ENCODE data around the gene ZC2HC1C. TPM values are rescaled to one million over a fixed set of nuclear protein-coding genes. Genes with fewer than 3 reads are reported as not detected.

ZC2HC1C gene
- polyA plus RNA-seq, 2 of the 4 experiments (the other 2 are of a cell fraction) = 2.7 to 3.9 TPM

DNA sequence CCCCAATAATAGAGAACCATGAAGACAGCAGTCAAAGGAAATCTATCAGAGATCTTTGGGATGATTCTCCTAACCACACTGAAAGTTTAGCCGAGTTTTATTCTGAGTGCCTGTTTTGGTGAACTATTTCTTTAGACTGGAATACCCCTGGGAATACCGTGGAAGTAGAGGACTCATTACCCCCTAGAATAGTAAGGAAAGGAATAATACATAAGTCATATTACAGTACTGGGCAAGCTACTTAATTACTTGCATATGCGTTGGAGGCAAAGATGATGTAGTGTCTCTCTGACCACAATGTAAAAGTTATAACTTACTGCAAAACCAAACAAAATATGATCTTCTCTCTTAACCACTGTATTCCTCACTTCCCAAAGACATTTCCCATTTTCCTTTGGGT lies 25.5 kb downstream of the ZC2HC1C start:
- Histone ChIP-seq H3K4me3 (no peak overlapping the region), H3K4me1 (no peaks in the 10 kb centered on the region), H3K27ac (no peak overlapping the region), H3K9me3 (no peaks in the 10 kb centered on the region), H3K4me2 (no peak overlapping the region)
- WGBS (ENCODE audit: missing lambda C conversion rate) = 85% methylated on average over 3 of the region's 3 CpGs
- DNase-seq (ENCODE audit: low read depth in 1 of 2, low spot score in 1 of 2) (no peak), ATAC-seq (no peak), FAIRE-seq (no peak)
- ChIA-PET CTCF (interaction anchor here (1.0 to 1.6 kb wide), 2 partner anchors 10 to 147 kb away, joined by 3 to 4 read pairs; no protein-coding TSS in a partner anchor), POLR2A (no interaction called here)
- TF ChIP-seq RAD21 (conservative IDR thresholded peaks at IDR 0.05 in 1 of 2, IDR thresholded peaks at IDR 0.05 in 1 of 2) (no peak), NPAS2 (CRISPR knock-in tag; IDR thresholded peaks at IDR 0.05; ENCODE audit: borderline replicate concordance) (no peak), HDAC2 (IDR thresholded peaks at IDR 0.05) (no peak), FOSL2 (IDR thresholded peaks at IDR 0.05) (no peak), FOSL2 (CRISPR knock-in tag; IDR thresholded peaks at IDR 0.05) (no peak), ATOH8 (CRISPR knock-in tag; IDR thresholded peaks at IDR 0.05; ENCODE audit: low read depth) (no peak), PHF8 (IDR thresholded peaks at IDR 0.05; ENCODE audit: borderline replicate concordance, low read depth) (no peak), REST (IDR thresholded peaks at IDR 0.05) (no peak), ESRRA (IDR thresholded peaks at IDR 0.05; ENCODE audit: borderline replicate concordance, low read length) (no peak), GATA3 (IDR thresholded peaks at IDR 0.05; ENCODE audit: borderline replicate concordance) (no peak), MYC (IDR thresholded peaks at IDR 0.05; ENCODE audit: borderline replicate concordance, low read length) (no peak), HEYL (CRISPR knock-in tag; IDR thresholded peaks at IDR 0.05) (no peak), HOXA7 (CRISPR knock-in tag; IDR thresholded peaks at IDR 0.05) (no peak), CHD2 (IDR thresholded peaks at IDR 0.05; ENCODE audit: low read length, partially characterized antibody) (no peak), E2F6 (IDR thresholded peaks at IDR 0.05; ENCODE audit: borderline replicate concordance, low read depth) (no peak), RNF2 (IDR thresholded peaks at IDR 0.05; ENCODE audit: borderline replicate concordance, low read depth) (no peak)

DNA sequence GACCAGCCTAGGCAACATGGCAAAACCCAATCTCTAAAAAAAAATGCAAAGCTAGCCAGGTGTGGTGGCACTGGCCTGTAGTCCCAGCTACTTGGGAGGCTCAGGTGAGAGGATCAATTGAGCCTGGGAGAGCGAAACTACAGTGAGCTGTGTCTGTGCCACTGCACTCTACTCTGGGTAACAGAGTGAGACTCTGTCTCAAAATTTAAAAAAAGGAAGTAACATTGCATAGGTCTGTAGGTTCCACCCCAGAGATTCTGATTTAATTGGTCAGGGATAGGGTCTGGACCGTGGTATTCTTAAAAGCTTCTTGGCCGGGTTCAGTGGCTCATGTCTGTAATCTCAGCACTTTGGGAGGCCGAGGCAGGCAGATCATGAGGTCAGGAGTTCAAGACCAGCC lies 26.2 kb downstream of the ZC2HC1C start:
- CTCF ChIA-PET = interaction anchor here (0.6 to 1.6 kb wide), 4 partner anchors 9 to 234 kb away, joined by 3 to 4 read pairs (median 3); no protein-coding TSS in a partner anchor
- ATAC-seq = no peak
- 79% methylated on average over 4 of the region's 4 CpGs for WGBS (ENCODE audit: missing lambda C conversion rate)
- TF ChIP-seq HOXB13 (CRISPR knock-in tag; IDR thresholded peaks at IDR 0.05; ENCODE audit: low read depth) = no peak
- no peak for TF ChIP-seq PBX3 (IDR thresholded peaks at IDR 0.05)
- no peak for TF ChIP-seq MAFK (IDR thresholded peaks at IDR 0.05; ENCODE audit: partially characterized antibody)
- TF ChIP-seq HDAC2 (IDR thresholded peaks at IDR 0.05) = no peak
- TF ChIP-seq, protein P1, sequence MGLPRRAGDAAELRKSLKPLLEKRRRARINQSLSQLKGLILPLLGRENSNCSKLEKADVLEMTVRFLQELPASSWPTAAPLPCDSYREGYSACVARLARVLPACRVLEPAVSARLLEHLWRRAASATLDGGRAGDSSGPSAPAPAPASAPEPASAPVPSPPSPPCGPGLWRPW (IDR thresholded peaks at IDR 0.05) = no peak
- TF ChIP-seq E2F6 (IDR thresholded peaks at IDR 0.05; ENCODE audit: borderline replicate concordance, low read depth) = no peak
- TF ChIP-seq FOSL2 (IDR thresholded peaks at IDR 0.05) = no peak
- TF ChIP-seq FOSL2 (CRISPR knock-in tag; IDR thresholded peaks at IDR 0.05) = no peak
- no peak for TF ChIP-seq HOXA7 (CRISPR knock-in tag; IDR thresholded peaks at IDR 0.05)
- no peak for TF ChIP-seq CHD4 (IDR thresholded peaks at IDR 0.05; ENCODE audit: borderline replicate concordance)
- no peak for TF ChIP-seq RAD21 (conservative IDR thresholded peaks at IDR 0.05 in 1 of 2, IDR thresholded peaks at IDR 0.05 in 1 of 2)
- TF ChIP-seq FOXS1 (CRISPR knock-in tag; IDR thresholded peaks at IDR 0.05) = no peak
- no peak for TF ChIP-seq MYC (IDR thresholded peaks at IDR 0.05; ENCODE audit: borderline replicate concordance, low read length)
- TF ChIP-seq ATOH8 (CRISPR knock-in tag; IDR thresholded peaks at IDR 0.05; ENCODE audit: low read depth) = no peak
- TF ChIP-seq HEYL (CRISPR knock-in tag; IDR thresholded peaks at IDR 0.05) = no peak
- TF ChIP-seq RFX5 (IDR thresholded peaks at IDR 0.05) = no peak
- no peak for TF ChIP-seq EP300 (IDR thresholded peaks at IDR 0.05)

More for the DNA sequence above, 26.2 kb downstream of the ZC2HC1C start:
- FAIRE-seq (no peak), DNase-seq (ENCODE audit: low read depth in 1 of 2, low spot score in 1 of 2) (no peak)
- Histone ChIP-seq H3K4me3 (no peak overlapping the region), H3K4me2 (no peak overlapping the region), H3K4me1 (no peaks in the 10 kb centered on the region), H3K9me3 (no peaks in the 10 kb centered on the region), H3K27ac (no peak overlapping the region)
- POLR2A ChIA-PET = no interaction called here
